ENCODE measurements around the gene DCAF11. TPM values are rescaled to one million over a fixed set of nuclear protein-coding genes. Genes with fewer than 3 reads are reported as not detected.

DCAF11 gene
- total and polyA plus RNA-seq, 2 of the 8 experiments (the other 6 are each of a cell fraction or from before 2014, with no cell fraction given): 60.4 to 63.6 TPM

GRCh38 chr14:24067133-24068082, 47.2 kb upstream of the DCAF11 start:
- Histone ChIP-seq H3K18ac (ENCODE audit: extremely low read depth, low read length) (no peak overlapping the region), H3K23ac (ENCODE audit: insufficient read length) (no peak overlapping the region), H3K4me1 (replicated peaks in 1 of 4; ENCODE audit: control insufficient read depth in 3 of 4, insufficient read depth in 4 of 4, low read length in 3 of 4) (no peaks in the 10 kb centered on the region), H3K4ac (replicated peaks; ENCODE audit: insufficient read length, low read depth, low read length) (no peak overlapping the region), H3K23me2 (ENCODE audit: low read depth, low read length) (no peaks in the 10 kb centered on the region), H2BK15ac (ENCODE audit: low read length) (no peak overlapping the region), H4K20me1 (replicated peaks in 1 of 2; ENCODE audit: control insufficient read depth in 1 of 2, insufficient read depth in 2 of 2, low read length in 2 of 2) (no peaks in the 10 kb centered on the region), H3K4me3 (ENCODE audit: extremely low read depth in 1 of 4, insufficient read depth in 2 of 4, low read depth in 3 of 4, low read length in 4 of 4) (no peak overlapping the region), H2BK120ac (replicated peaks; ENCODE audit: low read depth, low read length) (no peak overlapping the region), H2AK5ac (ENCODE audit: low read depth, low read length) (no peak overlapping the region), H3K27me3 (replicated peaks in 1 of 4; ENCODE audit: control insufficient read depth in 3 of 4, extremely low read depth in 1 of 4, insufficient read depth in 3 of 4, low read length in 3 of 4) (no peaks in the 10 kb centered on the region; a peak in 1 of 7 replicates), H3K9ac (replicated peaks in 1 of 4; ENCODE audit: extremely low read depth in 1 of 4, low read depth in 3 of 4, low read length in 3 of 4) (no peak overlapping the region), H3K4me2 (ENCODE audit: insufficient read depth in 1 of 2, low read depth in 2 of 2, low read length in 2 of 2) (no peak overlapping the region), H4K91ac (replicated peaks; ENCODE audit: insufficient read length, low read length) (no peak overlapping the region), H3K79me1 (ENCODE audit: low read depth, low read length) (no peaks in the 10 kb centered on the region), H2BK12ac (ENCODE audit: low read depth, low read length) (no peak overlapping the region), H3K56ac (replicated peaks; ENCODE audit: insufficient read length, low read depth, low read length) (no peak overlapping the region), H3K9me3 (ENCODE audit: insufficient read depth in 2 of 2, low read depth in 1 of 2, low read length in 1 of 2) (no peaks in the 10 kb centered on the region), H3K14ac (ENCODE audit: insufficient read length) (no peak overlapping the region), H2AFZ (ENCODE audit: low read length) (no peak overlapping the region), H4K8ac (ENCODE audit: extremely low read depth, insufficient read depth, low read length) (no peak overlapping the region), H3K27ac (ENCODE audit: low read depth, low read length) (no peak overlapping the region), H4K5ac (ENCODE audit: insufficient read length, low read depth, low read length) (no peak overlapping the region), H2BK5ac (ENCODE audit: low read depth, low read length) (no peak overlapping the region), H3K79me2 (ENCODE audit: control insufficient read depth in 1 of 2, insufficient read depth in 2 of 2, low read length in 2 of 2) (no peaks in the 10 kb centered on the region), H3K36me3 (ENCODE audit: control insufficient read depth in 2 of 4, insufficient read depth in 4 of 4, low read length in 3 of 4) (no peaks in the 10 kb centered on the region), H2BK20ac (ENCODE audit: low read length) (no peak overlapping the region)
- no peak for DNase-seq (ENCODE audit: low read depth in 1 of 2, low spot score in 2 of 2)
- POLR2A ChIA-PET (ENCODE audit: partially characterized antibody): interaction anchor here (1.6 to 27.2 kb wide), 5 partner anchors 10 to 32 kb away, joined by 3 to 626 read pairs (median 14); partner anchors contain the start of genes CARMIL3 and PCK2
- FAIRE-seq: no peak
- 87% methylated on average over 12 of the region's 12 CpGs; no CpG with 5 or more reads in 1 of the 2 experiments for WGBS, 2 experiments (ENCODE audit: extremely low coverage in 1 of 2, insufficient coverage in 1 of 2, insufficient read length in 1 of 2, insufficient replicate concordance in 2 of 2, low coverage in 1 of 2, low lambda C conversion rate in 2 of 2, missing lambda C conversion rate in 1 of 2)
- CTCF ChIA-PET (ENCODE audit: partially characterized antibody): interaction anchor here (0.8 to 23.8 kb wide), 11 partner anchors 9 to 115 kb away, joined by 3 to 316 read pairs (median 3); partner anchors contain the start of gene PCK2
- no peak for TF ChIP-seq GTF2F1 (IDR thresholded peaks at IDR 0.05; ENCODE audit: borderline replicate concordance, low read depth, low read length)
- no peak for TF ChIP-seq SIN3A (conservative IDR thresholded peaks at IDR 0.05 in 1 of 2, IDR thresholded peaks at IDR 0.05 in 1 of 2; ENCODE audit: low read depth in 1 of 2, low read length in 2 of 2)
- TF ChIP-seq JUN (IDR thresholded peaks at IDR 0.05; ENCODE audit: low read depth, low read length): no peak
- no peak for TF ChIP-seq NANOG (IDR thresholded peaks at IDR 0.05; ENCODE audit: insufficient read depth, low read depth, low read length, poor library complexity, severe bottlenecking)
- no peak for TF ChIP-seq KDM4A (IDR thresholded peaks at IDR 0.05; ENCODE audit: low read depth, low read length, severe bottlenecking)
- TF ChIP-seq SUZ12 (IDR thresholded peaks at IDR 0.05; ENCODE audit: low read length): no peak
- no peak for TF ChIP-seq CREB1 (IDR thresholded peaks at IDR 0.05)
- TF ChIP-seq TAF7 (optimal IDR thresholded peaks at IDR 0.05; ENCODE audit: borderline replicate concordance, low read depth, low read length): no peak
- no peak for TF ChIP-seq NRF1 (IDR thresholded peaks at IDR 0.05; ENCODE audit: low read depth, low read length)
- no peak for TF ChIP-seq RNF2 (IDR thresholded peaks at IDR 0.05; ENCODE audit: borderline replicate concordance, low read depth, low read length, missing control alignments, poor library complexity, severe bottlenecking)
- TF ChIP-seq KDM1A (IDR thresholded peaks at IDR 0.05; ENCODE audit: borderline replicate concordance, low read length): no peak

Data from H1 (cell line).